H1 (cell line): ENCODE data around the gene WNK2.

Source experiments
- CEBPB ChIP-seq: IDR thresholded peaks from 2 replicates; pipeline ENCODE4 v1.6.1; 2012; ENCODE audit warnings: low read depth, low read length
- POLR2A ChIP-seq, 2 experiments: IDR thresholded peaks; 1 replicate in 1 of 2; 2 replicates in 1 of 2; pipeline ENCODE4 v1.6.1; 2011; ENCODE audit warnings: low read depth in 2 of 2, low read length in 2 of 2, mild to moderate bottlenecking in 2 of 2; ENCODE audit errors: control extremely low read depth in 1 of 2
- RAD21 ChIP-seq, 2 experiments: IDR thresholded peaks in 1 of 2; conservative IDR thresholded peaks in 1 of 2; 2 replicates each; pipeline ENCODE4 v1.6.1; 2011; ENCODE audit warnings: low read depth in 2 of 2, low read length in 2 of 2, improper control_type of control experiment in 1 of 2, inconsistent platforms in 1 of 2, mild to moderate bottlenecking in 1 of 2, moderate library complexity in 1 of 2
- RFX5 ChIP-seq: IDR thresholded peaks from 2 replicates; pipeline ENCODE4 v1.6.1; 2011; ENCODE audit warnings: low read depth, low read length, improper control_type of control experiment, borderline replicate concordance
- TAF1 ChIP-seq: IDR thresholded peaks from 2 replicates; pipeline ENCODE4 v1.6.1; 2011; ENCODE audit warnings: mild to moderate bottlenecking, low read depth, low read length
- TAF7 ChIP-seq: optimal IDR thresholded peaks from 2 replicates; pipeline ENCODE3; 2011; ENCODE audit warnings: low read depth, mild to moderate bottlenecking, inconsistent platforms, low read length, moderate library complexity, borderline replicate concordance
- TBP ChIP-seq: IDR thresholded peaks from 2 replicates; pipeline ENCODE4 v1.6.1; 2011; ENCODE audit warnings: low read depth, low read length, improper control_type of control experiment
- TF ChIP-seq, protein P1 (sequence below), 3 experiments: IDR thresholded peaks; 1 replicate in 2 of 3; 2 replicates in 1 of 3; pipeline versions ENCODE4 v1.5.1 to v1.6.1; 2011; ENCODE audit warnings: low read length in 3 of 3, mild to moderate bottlenecking in 3 of 3, inconsistent platforms in 2 of 3, low read depth in 1 of 3, moderate library complexity in 1 of 3; ENCODE audit not compliant: insufficient read depth in 1 of 3; ENCODE audit errors: control extremely low read depth in 1 of 3
- TF ChIP-seq, protein P2 (sequence below): IDR thresholded peaks from 2 replicates; pipeline ENCODE4 v1.6.1; 2012; ENCODE audit warnings: inconsistent platforms
- TF ChIP-seq, protein P3 (sequence below): IDR thresholded peaks from 2 replicates; pipeline ENCODE4 v1.6.1; 2012; ENCODE audit warnings: low read length, inconsistent platforms

- TF ChIP-seq TBP: no peak
- TF ChIP-seq, protein P1, sequence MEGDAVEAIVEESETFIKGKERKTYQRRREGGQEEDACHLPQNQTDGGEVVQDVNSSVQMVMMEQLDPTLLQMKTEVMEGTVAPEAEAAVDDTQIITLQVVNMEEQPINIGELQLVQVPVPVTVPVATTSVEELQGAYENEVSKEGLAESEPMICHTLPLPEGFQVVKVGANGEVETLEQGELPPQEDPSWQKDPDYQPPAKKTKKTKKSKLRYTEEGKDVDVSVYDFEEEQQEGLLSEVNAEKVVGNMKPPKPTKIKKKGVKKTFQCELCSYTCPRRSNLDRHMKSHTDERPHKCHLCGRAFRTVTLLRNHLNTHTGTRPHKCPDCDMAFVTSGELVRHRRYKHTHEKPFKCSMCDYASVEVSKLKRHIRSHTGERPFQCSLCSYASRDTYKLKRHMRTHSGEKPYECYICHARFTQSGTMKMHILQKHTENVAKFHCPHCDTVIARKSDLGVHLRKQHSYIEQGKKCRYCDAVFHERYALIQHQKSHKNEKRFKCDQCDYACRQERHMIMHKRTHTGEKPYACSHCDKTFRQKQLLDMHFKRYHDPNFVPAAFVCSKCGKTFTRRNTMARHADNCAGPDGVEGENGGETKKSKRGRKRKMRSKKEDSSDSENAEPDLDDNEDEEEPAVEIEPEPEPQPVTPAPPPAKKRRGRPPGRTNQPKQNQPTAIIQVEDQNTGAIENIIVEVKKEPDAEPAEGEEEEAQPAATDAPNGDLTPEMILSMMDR (IDR thresholded peaks at IDR 0.05; ENCODE audit: control extremely low read depth in 1 of 3, insufficient read depth in 1 of 3, low read depth in 1 of 3, low read length in 3 of 3): no peak
- TF ChIP-seq RAD21 (IDR thresholded peaks at IDR 0.05 in 1 of 2, conservative IDR thresholded peaks at IDR 0.05 in 1 of 2; ENCODE audit: low read depth in 2 of 2, low read length in 2 of 2): no peak
- no peak for TF ChIP-seq POLR2A (IDR thresholded peaks at IDR 0.05; ENCODE audit: control extremely low read depth in 1 of 2, low read depth in 2 of 2, low read length in 2 of 2)
- no peak for TF ChIP-seq TAF7
- TF ChIP-seq, protein P2, sequence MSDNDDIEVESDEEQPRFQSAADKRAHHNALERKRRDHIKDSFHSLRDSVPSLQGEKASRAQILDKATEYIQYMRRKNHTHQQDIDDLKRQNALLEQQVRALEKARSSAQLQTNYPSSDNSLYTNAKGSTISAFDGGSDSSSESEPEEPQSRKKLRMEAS: no peak
- TF ChIP-seq, protein P3, sequence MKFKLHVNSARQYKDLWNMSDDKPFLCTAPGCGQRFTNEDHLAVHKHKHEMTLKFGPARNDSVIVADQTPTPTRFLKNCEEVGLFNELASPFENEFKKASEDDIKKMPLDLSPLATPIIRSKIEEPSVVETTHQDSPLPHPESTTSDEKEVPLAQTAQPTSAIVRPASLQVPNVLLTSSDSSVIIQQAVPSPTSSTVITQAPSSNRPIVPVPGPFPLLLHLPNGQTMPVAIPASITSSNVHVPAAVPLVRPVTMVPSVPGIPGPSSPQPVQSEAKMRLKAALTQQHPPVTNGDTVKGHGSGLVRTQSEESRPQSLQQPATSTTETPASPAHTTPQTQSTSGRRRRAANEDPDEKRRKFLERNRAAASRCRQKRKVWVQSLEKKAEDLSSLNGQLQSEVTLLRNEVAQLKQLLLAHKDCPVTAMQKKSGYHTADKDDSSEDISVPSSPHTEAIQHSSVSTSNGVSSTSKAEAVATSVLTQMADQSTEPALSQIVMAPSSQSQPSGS: no peak
- no peak for TF ChIP-seq TAF1
- TF ChIP-seq RFX5: no peak
- no peak for TF ChIP-seq CEBPB
These were observed 52.7 kb downstream of the WNK2 start for GRCh38 chr9:93236541-93237206.
